Coronary artery (tissue), 2 donors: ENCODE measurements around the gene INPP5A.

Experiments
- DNase-seq: peaks from one replicate; pipeline ENCODE4 v3.0.0-alpha.2; 2017; ENCODE audit warnings: low spot score
- H3K27ac ChIP-seq, 2 donors: fragments of 200-600 bp; sonication (generic); one replicate each; pipeline ENCODE4 v1.5.1; 2016 to 2019
- H3K4me3 ChIP-seq: fragments of 200-600 bp; sonication (generic); 2 replicates; pipeline ENCODE4 v1.5.1; 2016; ENCODE audit warnings: mild to moderate bottlenecking, moderate library complexity
- CTCF ChIP-seq: fragments of 200-600 bp; sonication (generic); IDR thresholded peaks from one replicate; pipeline ENCODE4 v1.5.1; 2019; ENCODE audit warnings: antibody characterized with exemption

Gene INPP5A

GRCh38 chr10:132506711-132507408 is 30.7 kb upstream of the INPP5A start:
- DNase-seq: peak; percentile 60
- Histone ChIP-seq H3K27ac (peak overlapping the region in 1 of 2 donors; percentile 45), H3K4me3 (no peak overlapping the region)
- no peak for TF ChIP-seq CTCF

GRCh38 chr10:132507409-132507955 is 30.1 kb upstream of the INPP5A start:
- TF ChIP-seq CTCF: no peak
- H3K4me3 ChIP-seq: no peak overlapping the region
- peak overlapping the region in 1 of 2 donors; percentile 45 for H3K27ac ChIP-seq
- peak; percentile 66 for DNase-seq

GRCh38 chr10:132507956-132508490 is 29.6 kb upstream of the INPP5A start:
- H3K4me3 ChIP-seq: no peak overlapping the region
- no peak for TF ChIP-seq CTCF
- peak; percentile 66 for DNase-seq
- H3K27ac ChIP-seq: peak overlapping the region in 1 of 2 donors; percentile 66

- peak; percentile 28 for TF ChIP-seq CTCF
- peak; percentile 86 for DNase-seq
- Histone ChIP-seq H3K4me3 (no peak overlapping the region), H3K27ac (peak overlapping the region in 1 of 2 donors; percentile 66)
These were observed 28.8 kb upstream of the INPP5A start for GRCh38 chr10:132508581-132509443.

- peak; percentile 74 for DNase-seq
- TF ChIP-seq CTCF: no peak
- Histone ChIP-seq H3K4me3 (no peak overlapping the region), H3K27ac (no peak overlapping the region)
These were observed 27.9 kb upstream of the INPP5A start for GRCh38 chr10:132509506-132510173.

- no peak for TF ChIP-seq CTCF
- peak; percentile 71 for DNase-seq
- no peak overlapping the region for H3K4me3 ChIP-seq
- H3K27ac ChIP-seq: no peak overlapping the region
These were observed 27.4 kb upstream of the INPP5A start for GRCh38 chr10:132510174-132510611.
